ENCODE results near the gene CYP2B6. TPM values are rescaled to one million over a fixed set of nuclear protein-coding genes. Genes with fewer than 3 reads are reported as not detected.

CYP2B6 gene
- total and polyA plus RNA-seq, 2 donors (not counting 3 experiments of a cell fraction or from before 2014, with no cell fraction given) = not detected

- TF ChIP-seq MYC (IDR thresholded peaks at IDR 0.05; ENCODE audit: low read depth, low read length) (no peak), MAX (IDR thresholded peaks at IDR 0.05; ENCODE audit: insufficient read depth, insufficient read length) (no peak), POLR2AphosphoS5 (IDR thresholded peaks at IDR 0.05; ENCODE audit: insufficient read depth, low read depth, low read length) (no peak), JUN (IDR thresholded peaks at IDR 0.05; ENCODE audit: borderline replicate concordance, insufficient read depth, insufficient read length, low read depth) (no peak), GATA2 (IDR thresholded peaks at IDR 0.05; ENCODE audit: insufficient read depth, insufficient read length, low read depth, low read length) (no peak), POLR2A (IDR thresholded peaks at IDR 0.05; ENCODE audit: low read depth, low read length) (no peak), FOS (IDR thresholded peaks at IDR 0.05; ENCODE audit: borderline replicate concordance, insufficient read depth, low read length) (no peak), EZH2 (IDR thresholded peaks at IDR 0.05; ENCODE audit: borderline replicate concordance, low read depth, low read length, severe bottlenecking) (no peak)
- TF ChIP-seq, protein P1, sequence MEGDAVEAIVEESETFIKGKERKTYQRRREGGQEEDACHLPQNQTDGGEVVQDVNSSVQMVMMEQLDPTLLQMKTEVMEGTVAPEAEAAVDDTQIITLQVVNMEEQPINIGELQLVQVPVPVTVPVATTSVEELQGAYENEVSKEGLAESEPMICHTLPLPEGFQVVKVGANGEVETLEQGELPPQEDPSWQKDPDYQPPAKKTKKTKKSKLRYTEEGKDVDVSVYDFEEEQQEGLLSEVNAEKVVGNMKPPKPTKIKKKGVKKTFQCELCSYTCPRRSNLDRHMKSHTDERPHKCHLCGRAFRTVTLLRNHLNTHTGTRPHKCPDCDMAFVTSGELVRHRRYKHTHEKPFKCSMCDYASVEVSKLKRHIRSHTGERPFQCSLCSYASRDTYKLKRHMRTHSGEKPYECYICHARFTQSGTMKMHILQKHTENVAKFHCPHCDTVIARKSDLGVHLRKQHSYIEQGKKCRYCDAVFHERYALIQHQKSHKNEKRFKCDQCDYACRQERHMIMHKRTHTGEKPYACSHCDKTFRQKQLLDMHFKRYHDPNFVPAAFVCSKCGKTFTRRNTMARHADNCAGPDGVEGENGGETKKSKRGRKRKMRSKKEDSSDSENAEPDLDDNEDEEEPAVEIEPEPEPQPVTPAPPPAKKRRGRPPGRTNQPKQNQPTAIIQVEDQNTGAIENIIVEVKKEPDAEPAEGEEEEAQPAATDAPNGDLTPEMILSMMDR (IDR thresholded peaks at IDR 0.05; ENCODE audit: extremely low read depth in 1 of 2, insufficient read depth in 1 of 2, low read depth in 1 of 2, low read length in 2 of 2) = no peak
- no peaks in the 10 kb centered on the region for H3K36me3 ChIP-seq (ENCODE audit: control insufficient read depth in 2 of 2, extremely low read depth in 1 of 2, insufficient read depth in 2 of 2, low read length in 2 of 2)
- H3K79me2 ChIP-seq (ENCODE audit: control insufficient read depth, insufficient read depth, low read length) = no peaks in the 10 kb centered on the region
- H3K27me3 ChIP-seq (ENCODE audit: control insufficient read depth in 2 of 2, insufficient read depth in 2 of 2, low read length in 2 of 2) = no peaks in the 10 kb centered on the region
- H4K20me1 ChIP-seq (replicated peaks; ENCODE audit: control insufficient read depth, extremely low read depth, insufficient read depth, low read length) = no peaks in the 10 kb centered on the region
- DNase-seq (ENCODE audit: low read depth, low spot score) = no peak
- H3K9me1 ChIP-seq (replicated peaks; ENCODE audit: control insufficient read depth, extremely low read depth, insufficient read depth, low read length) = no peaks in the 10 kb centered on the region
- CTCF ChIA-PET = interaction anchor here (0.6 to 1.6 kb wide), 4 partner anchors 10 to 361 kb away, joined by 3 to 5 read pairs (median 4); no protein-coding TSS in a partner anchor
- POLR2A ChIA-PET = no interaction called here
- BruUV-seq (replicated peaks) = no TSS peak
- no peak overlapping the region for H3K4me2 ChIP-seq (ENCODE audit: insufficient read depth, low read length)
- no peak overlapping the region for H3K9ac ChIP-seq (replicated peaks; ENCODE audit: extremely low read depth, insufficient read depth, low read length)
- H3K27ac ChIP-seq (ENCODE audit: insufficient read depth, low read depth, low read length) = no peak overlapping the region
- FAIRE-seq = no peak
- no peaks in the 10 kb centered on the region for H3K4me1 ChIP-seq (ENCODE audit: control insufficient read depth, extremely low read depth, insufficient read depth, low read length)
- no peak overlapping the region for H3K4me3 ChIP-seq (replicated peaks in 1 of 3; ENCODE audit: insufficient read depth in 1 of 3, low read depth in 1 of 3, low read length in 3 of 3)
- dilution Hi-C loops (cut with MboI; ENCODE audit: extremely low pct_ligation_motif_present, low sequenced_read_pairs) (no loop called here), intact Hi-C loops (cut with micrococcal nuclease) (no loop called here)
- no peaks in the 10 kb centered on the region for H3K9me3 ChIP-seq (replicated peaks; ENCODE audit: control insufficient read depth, insufficient read depth, low read length)
- no peak overlapping the region for H2AFZ ChIP-seq (ENCODE audit: low read depth, low read length)
Measured at GRCh38 chr19:41023193-41023592, 32.1 kb downstream of the CYP2B6 start.

Data from endothelial cell of umbilical vein (primary cell).